B cell (primary cell): ENCODE measurements around the gene SEPTIN1. TPM values are rescaled to one million over a fixed set of nuclear protein-coding genes. Genes with fewer than 3 reads are reported as not detected.

ENCODE experiments used
- ATAC-seq: fragments of 200-7000 bp; cut with Tn5 transposase; one replicate; pipeline ENCODE4 v1.10.0; 2021; ENCODE audit warnings: low read depth, mild to moderate bottlenecking, moderate number of reproducible peaks, moderate library complexity
- CTCF ChIA-PET: fragments of 350-600 bp; sonication (Branson Sonifier 250); formaldehyde crosslinking; loops from one replicate; lab custom pipeline; 2021; ENCODE audit warnings: antibody characterized with exemption, inconsistent platforms; lab: Charles Lee
- POLR2A ChIA-PET: fragments of 350-600 bp; sonication (Branson Sonifier 250); formaldehyde crosslinking; loops from one replicate; lab custom pipeline; 2021; ENCODE audit warnings: antibody characterized with exemption; lab: Charles Lee
- DNase-seq: peaks from one replicate; pipeline ENCODE4 v3.0.0; 2013
- H2AFZ ChIP-seq: 2 replicates; pipeline ENCODE4 v1.6.1; 2012; ENCODE audit warnings: mild to moderate bottlenecking, low read depth, low read length; ENCODE audit not compliant: insufficient read depth, poor library complexity, severe bottlenecking
- H3K27ac ChIP-seq, 2 donors: 1 replicate in 1 of 2; 2 replicates in 1 of 2; pipeline ENCODE4 v1.5.1; 2012 to 2013; ENCODE audit warnings: low read length in 2 of 2, mild to moderate bottlenecking in 2 of 2, moderate library complexity in 1 of 2
- H3K27me3 ChIP-seq, 4 experiments: fragments of 200-600 bp in 1 of 4; sonication (generic) in 1 of 4; replicated peaks in 1 of 4; 1 replicate in 2 of 4; 2 replicates in 2 of 4; pipeline versions ENCODE4 v1.6.1 to v1.7.0; 2013 to 2016; ENCODE audit warnings: low read length in 3 of 4, mild to moderate bottlenecking in 2 of 4, mixed read lengths in 1 of 4, moderate library complexity in 1 of 4; ENCODE audit not compliant: insufficient read depth in 4 of 4, control insufficient read depth in 3 of 4; ENCODE audit errors: control extremely low read depth in 1 of 4
- H3K36me3 ChIP-seq, 2 experiments: replicated peaks in 1 of 2; 1 replicate in 1 of 2; 2 replicates in 1 of 2; pipeline versions ENCODE4 v1.6.1 to v1.7.1; 2013; ENCODE audit warnings: low read length in 1 of 2; ENCODE audit not compliant: insufficient read depth in 2 of 2, control insufficient read depth in 1 of 2; ENCODE audit errors: control extremely low read depth in 1 of 2, extremely low read depth in 1 of 2
- H3K4me1 ChIP-seq, 2 donors: fragments of 200-600 bp in 1 of 2; sonication (generic) in 1 of 2; 1 replicate in 1 of 2; 2 replicates in 1 of 2; pipeline versions ENCODE4 v1.5.1 to v1.6.1; 2013 to 2017; ENCODE audit warnings: low read length in 2 of 2; ENCODE audit not compliant: control insufficient read depth in 2 of 2, insufficient read depth in 2 of 2
- H3K4me2 ChIP-seq: replicated peaks from 2 replicates; pipeline ENCODE3; 2012; ENCODE audit warnings: mild to moderate bottlenecking, low read depth, low read length; ENCODE audit not compliant: poor library complexity, severe bottlenecking
- H3K4me3 ChIP-seq, 5 experiments: fragments of 200-600 bp in 1 of 5; sonication (generic) in 1 of 5; 1 replicate in 3 of 5; 2 replicates in 2 of 5; pipeline versions ENCODE4 v1.5.1 to v1.7.0; 2011 to 2016; ENCODE audit warnings: low read length in 4 of 5, mild to moderate bottlenecking in 4 of 5, low read depth in 2 of 5, control low read depth in 1 of 5, moderate library complexity in 1 of 5; ENCODE audit not compliant: insufficient read depth in 1 of 5; ENCODE audit errors: control extremely low read depth in 1 of 5, extremely low read depth in 1 of 5
- H3K79me2 ChIP-seq: fragments of 200-600 bp; sonication (generic); one replicate; pipeline ENCODE4 v1.6.0; 2016; ENCODE audit warnings: low read length; ENCODE audit not compliant: control insufficient read depth, insufficient read depth
- H3K9ac ChIP-seq: fragments of 200-600 bp; sonication (generic); 2 replicates; pipeline ENCODE4 v1.6.1; 2017; ENCODE audit warnings: mild to moderate bottlenecking, low read length, moderate library complexity
- H3K9me3 ChIP-seq, 3 donors: one replicate each; pipeline versions ENCODE4 v1.6.1 to v1.7.1; 2013; ENCODE audit warnings: low read length in 2 of 3; ENCODE audit not compliant: control insufficient read depth in 2 of 3, insufficient read depth in 1 of 3; ENCODE audit errors: control extremely low read depth in 1 of 3
- H4K20me1 ChIP-seq: 2 replicates; pipeline ENCODE4 v1.6.0; 2012; ENCODE audit warnings: mild to moderate bottlenecking, low read length; ENCODE audit not compliant: insufficient read depth, control insufficient read depth, poor library complexity, severe bottlenecking
- H3K27ac Mint-ChIP-seq: one replicate; pipeline ENCODE4 v1.8.0; 2021; ENCODE audit warnings: mixed read lengths
- H3K27me3 Mint-ChIP-seq: one replicate; pipeline ENCODE4 v1.8.0; 2021; ENCODE audit warnings: mixed read lengths
- H3K4me1 Mint-ChIP-seq: one replicate; pipeline ENCODE4 v1.8.0; 2021; ENCODE audit warnings: mixed read lengths
- H3K4me3 Mint-ChIP-seq: one replicate; pipeline ENCODE4 v1.8.0; 2021; ENCODE audit warnings: mixed read lengths
- H3K9me3 Mint-ChIP-seq: one replicate; pipeline ENCODE4 v1.8.0; 2022; ENCODE audit warnings: mixed read lengths; ENCODE audit not compliant: insufficient read depth
- EZH2 ChIP-seq: IDR thresholded peaks from 2 replicates; pipeline ENCODE4 v1.6.1; 2012; ENCODE audit warnings: borderline replicate concordance, low read depth, mild to moderate bottlenecking, moderate library complexity, low read length; ENCODE audit not compliant: insufficient read depth, poor library complexity, severe bottlenecking
- WGBS: methylation state at CpG from one replicate; pipeline ENCODE4 v1.1.5; 2013; ENCODE audit warnings: missing lambda C conversion rate; ENCODE audit not compliant: insufficient coverage; 5-methylcytosine and 5-hydroxymethylcytosine counted together
- intact Hi-C: fragments of 100-400 bp; cut with micrococcal nuclease; formaldehyde crosslinking; loops from one replicate; pipeline ENCODE4 v1.10.0; 2022
- polyA plus RNA-seq: library from polyadenylated mRNA; depleted of rRNA; stranded (reverse); fragments of >200 nt; gene quantifications from 2 replicates; pipeline ENCODE4 v1.2.3, GENCODE V29; 2012
- total RNA-seq, 2 donors: library from RNA; stranded (reverse); fragments of 120-200 nt in 1 of 2; gene quantifications; 1 replicate in 1 of 2; 2 replicates in 1 of 2; pipeline versions ENCODE4 v1.2.3 to v1.2.4, GENCODE V29; 2013 to 2022
- TF ChIP-seq, protein P1 (sequence below): fragments of 200-600 bp; IDR thresholded peaks from one replicate; pipeline ENCODE4 v1.8.0; 2022; ENCODE audit warnings: antibody characterized with exemption, mild to moderate bottlenecking

The SEPTIN1 gene
- total and polyA plus RNA-seq, 2 donors (not counting 1 experiment from before 2014, with no cell fraction given): 154 to 302 TPM

DNA sequence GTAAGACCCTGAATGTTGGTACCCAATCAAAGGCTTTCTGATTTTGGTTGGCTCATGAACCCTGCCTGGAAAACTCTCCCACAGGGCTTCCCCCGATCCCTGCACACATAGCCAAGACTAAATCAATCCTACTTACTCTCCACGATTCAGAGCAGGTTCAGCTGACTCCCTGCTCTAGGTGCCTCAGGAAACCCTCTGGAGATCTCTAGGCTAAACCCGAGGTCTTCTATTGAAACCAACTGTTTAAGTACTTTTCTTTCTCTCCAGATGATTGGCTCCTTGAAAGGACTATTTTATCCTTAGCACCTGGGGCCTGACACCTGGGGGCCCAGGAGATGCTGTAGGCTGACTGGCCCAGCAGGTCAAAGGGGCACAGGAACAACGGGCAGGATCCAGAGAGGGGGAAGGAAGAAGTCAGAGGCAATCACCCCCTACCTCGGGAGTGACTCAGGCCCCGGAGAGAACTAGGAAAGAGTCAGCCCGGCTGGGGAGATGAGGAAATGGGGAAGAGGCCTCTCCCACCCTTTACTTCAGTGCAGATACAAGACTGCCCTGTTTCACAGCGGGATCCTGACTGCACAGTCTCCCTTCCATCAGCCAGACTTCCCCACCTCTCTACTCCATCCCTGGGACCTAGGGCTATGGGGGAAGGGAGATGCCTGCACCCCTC lies 14.1 kb downstream of the SEPTIN1 start:
- H3K4me2 ChIP-seq: peak overlapping the region; percentile 93
- H3K9ac ChIP-seq: peak overlapping the region; percentile 74
- no peak for ATAC-seq
- peak overlapping the region; percentile 83 for H3K4me3 Mint-ChIP-seq
- peaks cover 50% of the 10 kb centered on the region for H4K20me1 ChIP-seq
- no peaks in the 10 kb centered on the region for H3K9me3 Mint-ChIP-seq
- POLR2A ChIA-PET: interaction anchor here (1.3 kb wide), 1 partner anchor 12 kb away, joined by 4 read pairs; no protein-coding TSS in a partner anchor
- no peaks in the 10 kb centered on the region for H3K27me3 Mint-ChIP-seq
- WGBS: 29% methylated on average over 4 of the region's 8 CpGs
- peaks cover 61% of the 10 kb centered on the region for H3K79me2 ChIP-seq
- H3K9me3 ChIP-seq: no peaks in the 10 kb centered on the region
- peak overlapping the region in 1 of 2 donors; percentile 65 for H3K27ac ChIP-seq
- H3K27me3 ChIP-seq: no peaks in the 10 kb centered on the region
- intact Hi-C loops: no loop called here
- peaks cover 25 to 35% of the 10 kb centered on the region in 2 donors for H3K4me1 ChIP-seq
- TF ChIP-seq, protein P1, sequence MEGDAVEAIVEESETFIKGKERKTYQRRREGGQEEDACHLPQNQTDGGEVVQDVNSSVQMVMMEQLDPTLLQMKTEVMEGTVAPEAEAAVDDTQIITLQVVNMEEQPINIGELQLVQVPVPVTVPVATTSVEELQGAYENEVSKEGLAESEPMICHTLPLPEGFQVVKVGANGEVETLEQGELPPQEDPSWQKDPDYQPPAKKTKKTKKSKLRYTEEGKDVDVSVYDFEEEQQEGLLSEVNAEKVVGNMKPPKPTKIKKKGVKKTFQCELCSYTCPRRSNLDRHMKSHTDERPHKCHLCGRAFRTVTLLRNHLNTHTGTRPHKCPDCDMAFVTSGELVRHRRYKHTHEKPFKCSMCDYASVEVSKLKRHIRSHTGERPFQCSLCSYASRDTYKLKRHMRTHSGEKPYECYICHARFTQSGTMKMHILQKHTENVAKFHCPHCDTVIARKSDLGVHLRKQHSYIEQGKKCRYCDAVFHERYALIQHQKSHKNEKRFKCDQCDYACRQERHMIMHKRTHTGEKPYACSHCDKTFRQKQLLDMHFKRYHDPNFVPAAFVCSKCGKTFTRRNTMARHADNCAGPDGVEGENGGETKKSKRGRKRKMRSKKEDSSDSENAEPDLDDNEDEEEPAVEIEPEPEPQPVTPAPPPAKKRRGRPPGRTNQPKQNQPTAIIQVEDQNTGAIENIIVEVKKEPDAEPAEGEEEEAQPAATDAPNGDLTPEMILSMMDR: no peak
- TF ChIP-seq EZH2: no peak
- H3K36me3 ChIP-seq: peaks cover 0 to 21% of the 10 kb centered on the region in 2 experiments
- peak; percentile 17 for DNase-seq
- H3K4me3 ChIP-seq: peak overlapping the region; percentile 46 to 77 (median 70)
- peaks cover 48% of the 10 kb centered on the region for H3K4me1 Mint-ChIP-seq
- H3K27ac Mint-ChIP-seq: peak overlapping the region; percentile 72
- H2AFZ ChIP-seq: no peak overlapping the region
- CTCF ChIA-PET: interaction anchor here (0.8 to 1.2 kb wide), 2 partner anchors 12 to 41 kb away, joined by 4 read pairs; no protein-coding TSS in a partner anchor
